HG03521 (cell line): ENCODE measurements around the gene LRRC75A.
"Not testable (repeated sequence)": the region's sequence is repeated elsewhere in the genome, so short reads cannot be mapped to it uniquely, and the experiment has no call there.

Experiments
- ATAC-seq: cut with Tn5 transposase; IDR thresholded peaks from one replicate; pipeline ENCODE4 v1.9.1; 2021; ENCODE audit warnings: mild to moderate bottlenecking, moderate library complexity; ENCODE audit not compliant: unreplicated experiment

LRRC75A gene

GRCh38 chr17:16491703-16492612 is at the start of gene LRRC75A:
LRRC75A (minus strand) TSS chr17:16492193; CDS start chr17:16491990, 203 bp downstream.
- ATAC-seq: no peak

GRCh38 chr17:16537130-16537458 is 45.1 kb upstream of the LRRC75A start:
- no peak for ATAC-seq

- no peak for ATAC-seq
Measured at GRCh38 chr17:16534236-16534635, 42.2 kb upstream of the LRRC75A start.

GRCh38 chr17:16529906-16530305 is 37.9 kb upstream of the LRRC75A start:
- ATAC-seq: no peak

DNA sequence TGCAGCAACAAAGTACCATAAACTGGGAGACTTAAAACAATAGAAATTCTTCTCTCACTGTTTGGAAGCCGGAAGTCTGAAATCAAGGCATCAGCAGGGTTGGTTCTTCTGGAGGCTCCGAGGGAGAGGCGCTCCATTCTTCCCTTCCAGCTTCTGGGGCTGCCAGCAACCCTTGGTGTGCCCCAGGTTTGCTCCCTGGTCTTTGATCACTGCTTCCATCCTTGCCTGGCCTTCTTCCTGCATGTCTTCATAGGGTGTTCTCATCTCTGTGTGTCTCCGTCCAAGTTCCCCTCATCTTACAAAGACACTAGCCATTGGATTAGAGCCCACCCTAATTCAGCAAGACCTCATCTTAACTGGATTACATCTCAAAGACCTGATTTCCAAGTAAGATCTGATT is 35.3 kb upstream of the LRRC75A start:
- ATAC-seq: no peak

DNA sequence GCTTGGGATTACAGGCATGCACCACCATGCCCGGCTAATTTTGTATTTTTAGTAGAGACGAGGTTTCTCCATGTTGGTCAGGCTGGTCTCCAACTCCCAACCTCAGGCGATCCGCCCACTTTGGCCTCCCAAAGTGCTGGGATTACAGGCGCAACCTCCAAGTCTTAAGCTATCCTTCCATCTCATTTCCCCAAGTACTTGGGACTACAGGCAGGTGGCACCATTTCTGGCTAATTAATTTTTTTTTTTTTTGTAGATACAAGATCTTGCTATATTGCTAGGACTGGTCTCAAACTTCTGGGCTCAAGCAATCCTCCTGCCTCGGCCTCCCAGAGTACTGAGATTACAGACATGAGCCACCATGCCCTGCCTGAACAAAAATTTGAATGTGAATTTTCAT is 33.6 kb upstream of the LRRC75A start:
- not testable (repeated sequence) for ATAC-seq

- no peak for ATAC-seq
Measured at GRCh38 chr17:16521070-16521727, 29.2 kb upstream of the LRRC75A start.

DNA sequence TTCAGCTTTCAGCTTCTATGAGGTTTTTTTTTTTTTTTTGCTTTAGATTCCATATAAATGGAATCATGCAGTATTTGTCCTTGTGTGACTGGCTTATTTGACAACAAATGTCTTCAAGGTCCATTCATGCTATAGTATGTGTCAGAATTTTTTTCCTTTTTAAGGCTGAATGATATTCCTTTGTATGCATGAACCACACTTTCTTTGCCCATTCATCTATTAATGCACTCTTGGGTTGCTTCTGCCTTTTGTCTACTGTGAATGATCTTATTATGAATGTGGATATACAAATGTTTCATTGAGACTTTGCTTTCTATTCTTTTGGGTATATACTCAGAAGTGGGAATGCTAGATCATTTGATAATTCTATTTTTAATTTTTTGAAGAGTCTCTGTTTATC is 27.0 kb upstream of the LRRC75A start:
- no peak for ATAC-seq

- no peak for ATAC-seq
Measured at GRCh38 chr17:16517477-16517876, 25.5 kb upstream of the LRRC75A start.

- ATAC-seq: no peak
Measured at GRCh38 chr17:16516594-16517051, 24.6 kb upstream of the LRRC75A start.

GRCh38 chr17:16515933-16516332 is 23.9 kb upstream of the LRRC75A start:
- ATAC-seq: no peak

- no peak for ATAC-seq
Measured at GRCh38 chr17:16513873-16514272, 21.9 kb upstream of the LRRC75A start.

- no peak for ATAC-seq
Measured at GRCh38 chr17:16512011-16512410, 20.0 kb upstream of the LRRC75A start.

DNA sequence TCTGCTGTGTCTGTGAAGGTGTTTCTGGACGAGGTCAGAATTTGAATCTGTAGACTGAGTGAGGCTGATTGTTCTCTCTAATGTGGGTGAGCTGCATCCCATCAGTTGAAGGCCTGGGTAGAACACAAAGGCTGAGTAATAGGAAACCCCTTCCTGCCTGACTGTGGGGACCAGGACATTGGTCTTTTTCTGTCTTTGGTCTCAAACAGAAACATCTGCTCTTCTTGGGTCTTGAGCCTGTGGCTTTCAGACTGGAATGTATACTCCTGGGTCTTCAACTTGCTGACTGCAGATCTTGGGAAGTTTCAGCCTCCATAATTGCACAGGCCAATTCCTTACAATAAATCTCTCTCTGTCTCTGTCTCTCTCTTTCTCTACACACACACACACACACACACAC is 19.6 kb upstream of the LRRC75A start:
- no peak for ATAC-seq

GRCh38 chr17:16507918-16508533 is 16.0 kb upstream of the LRRC75A start:
- ATAC-seq: no peak

- no peak for ATAC-seq
Measured at GRCh38 chr17:16506188-16506587, 14.2 kb upstream of the LRRC75A start.

DNA sequence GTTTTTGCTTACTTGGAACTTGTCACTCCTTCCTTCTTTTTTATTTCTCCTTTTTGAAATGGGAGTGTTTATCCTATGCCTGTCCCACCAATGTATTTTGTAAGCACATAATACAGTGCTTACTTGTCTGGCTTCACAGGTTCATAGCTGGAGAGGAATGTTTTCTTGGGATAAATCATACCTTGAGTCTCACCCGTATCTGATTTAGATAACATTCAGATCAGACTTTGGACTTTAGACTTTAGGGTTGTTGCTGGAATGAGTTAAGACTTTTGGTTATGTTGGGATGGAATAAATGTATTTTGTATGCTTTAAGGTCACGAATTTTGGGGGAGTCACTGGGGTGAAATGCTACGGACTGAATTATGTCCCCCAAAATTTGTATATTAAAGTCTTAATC is 13.0 kb upstream of the LRRC75A start:
- no peak for ATAC-seq

- ATAC-seq: no peak
Measured at GRCh38 chr17:16496820-16497489, 5.0 kb upstream of the LRRC75A start.

- no peak for ATAC-seq
Measured at GRCh38 chr17:16495980-16496819, 4.2 kb upstream of the LRRC75A start.

GRCh38 chr17:16495561-16495960 is 3.6 kb upstream of the LRRC75A start:
- ATAC-seq: no peak
